Raji (cell line): Measurements from ENCODE around the gene TEF.

ENCODE experiments used
- POLR2A ChIP-seq: IDR thresholded peaks from 2 replicates; pipeline ENCODE4 v1.6.1; 2011; ENCODE audit warnings: low read depth, low read length, control low read depth; ENCODE audit not compliant: insufficient read depth

Gene TEF, protein sequence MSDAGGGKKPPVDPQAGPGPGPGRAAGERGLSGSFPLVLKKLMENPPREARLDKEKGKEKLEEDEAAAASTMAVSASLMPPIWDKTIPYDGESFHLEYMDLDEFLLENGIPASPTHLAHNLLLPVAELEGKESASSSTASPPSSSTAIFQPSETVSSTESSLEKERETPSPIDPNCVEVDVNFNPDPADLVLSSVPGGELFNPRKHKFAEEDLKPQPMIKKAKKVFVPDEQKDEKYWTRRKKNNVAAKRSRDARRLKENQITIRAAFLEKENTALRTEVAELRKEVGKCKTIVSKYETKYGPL

DNA sequence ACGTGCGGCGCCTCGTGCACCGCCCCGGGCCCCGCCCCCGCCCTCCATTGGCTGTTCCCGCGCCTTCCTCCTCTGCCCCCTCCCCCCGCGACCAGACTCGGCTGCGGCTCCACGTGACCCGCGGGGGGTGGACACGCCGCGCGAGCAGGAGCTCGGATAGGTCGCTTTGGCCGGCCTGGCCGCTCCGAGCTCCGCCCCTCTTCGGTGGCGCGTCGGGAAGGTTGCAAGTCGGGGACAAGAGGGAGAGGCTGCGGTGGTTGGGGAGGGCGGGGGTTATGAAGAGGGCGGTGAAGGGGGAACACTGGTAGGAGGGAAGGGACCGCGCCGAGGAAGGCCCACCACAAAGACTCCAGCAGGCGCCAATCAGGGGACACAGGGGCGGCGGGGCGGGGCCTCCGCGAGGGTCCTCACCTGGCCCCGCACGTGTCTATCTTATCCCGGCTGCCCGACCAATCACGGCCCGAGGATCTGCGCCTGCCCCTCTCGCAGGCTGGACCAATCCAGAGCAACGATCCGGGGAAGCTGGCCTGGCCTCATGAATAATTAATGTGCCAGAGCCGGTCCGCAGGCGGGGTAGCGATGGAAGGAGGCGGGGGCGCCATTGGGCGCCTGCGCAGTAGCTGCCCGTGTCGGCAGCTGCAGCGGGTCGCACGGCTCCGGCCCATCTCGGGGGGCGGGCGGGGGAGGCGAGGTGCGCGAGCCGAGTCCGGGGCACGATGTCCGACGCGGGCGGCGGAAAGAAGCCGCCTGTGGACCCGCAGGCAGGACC lies at the start of gene TEF:
Gene TEF, plus strand, starts transcription at position 614 of the 769 bp plus-strand sequence. Its CDS starts 103 bp downstream, at position 717.
- peak; percentile 46; the same call in 1 of the 2 replicates for TF ChIP-seq POLR2A

DNA sequence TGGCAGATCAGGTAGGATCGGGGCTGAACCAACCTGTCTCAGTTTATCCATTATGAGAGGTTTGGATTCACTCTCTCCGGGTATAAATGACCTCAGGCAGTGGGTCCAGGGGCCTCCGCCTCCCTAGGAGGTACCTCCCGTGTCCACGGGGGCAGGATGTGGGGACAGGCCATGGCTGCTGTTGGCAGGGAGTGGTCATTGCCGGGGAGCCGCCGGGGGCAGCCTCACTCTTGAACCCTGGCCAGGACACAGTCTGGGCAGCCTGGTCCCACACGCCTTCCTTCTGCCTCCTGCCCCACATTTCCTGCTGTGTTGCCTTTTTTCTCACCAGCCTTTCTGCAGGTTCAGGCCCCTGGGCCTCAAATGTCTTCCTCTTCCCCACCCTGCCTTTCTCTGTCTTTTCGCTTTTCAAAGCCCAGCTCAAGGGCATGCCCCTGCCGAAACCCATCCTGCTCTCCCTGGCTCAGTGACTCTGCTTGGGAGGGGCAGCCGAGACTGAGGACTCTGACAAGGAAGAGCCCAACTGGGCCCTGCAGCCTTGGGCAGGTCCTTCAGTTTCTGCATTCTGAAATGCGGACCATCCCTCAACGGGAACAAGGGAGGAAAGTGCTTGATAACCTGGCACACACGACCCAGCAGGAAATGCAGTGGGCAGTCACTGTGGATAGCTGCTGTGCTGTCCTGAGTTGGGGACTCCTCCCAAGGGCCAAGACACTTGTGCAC lies 49.4 kb upstream of the TEF start:
- no peak for TF ChIP-seq POLR2A

DNA sequence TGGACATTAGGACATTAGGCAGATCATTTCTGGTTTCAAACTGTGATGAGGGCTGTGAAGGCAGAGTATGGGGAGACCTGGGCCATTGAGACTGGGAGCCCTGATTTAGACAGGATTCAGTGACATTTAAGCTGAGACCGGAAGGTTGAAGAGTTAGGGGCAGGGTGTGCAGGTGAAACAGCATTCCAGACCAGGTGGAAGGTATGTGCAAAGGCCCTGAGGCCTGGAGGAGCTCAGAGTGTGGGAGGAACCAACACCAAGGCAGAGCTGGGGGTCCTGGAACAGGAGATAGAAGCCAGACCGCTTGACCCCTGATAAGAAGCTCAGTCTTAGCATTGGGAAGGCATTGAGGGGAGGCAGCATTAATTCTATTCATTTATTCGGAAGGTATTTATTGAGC lies 47.9 kb upstream of the TEF start:
- no peak for TF ChIP-seq POLR2A

DNA sequence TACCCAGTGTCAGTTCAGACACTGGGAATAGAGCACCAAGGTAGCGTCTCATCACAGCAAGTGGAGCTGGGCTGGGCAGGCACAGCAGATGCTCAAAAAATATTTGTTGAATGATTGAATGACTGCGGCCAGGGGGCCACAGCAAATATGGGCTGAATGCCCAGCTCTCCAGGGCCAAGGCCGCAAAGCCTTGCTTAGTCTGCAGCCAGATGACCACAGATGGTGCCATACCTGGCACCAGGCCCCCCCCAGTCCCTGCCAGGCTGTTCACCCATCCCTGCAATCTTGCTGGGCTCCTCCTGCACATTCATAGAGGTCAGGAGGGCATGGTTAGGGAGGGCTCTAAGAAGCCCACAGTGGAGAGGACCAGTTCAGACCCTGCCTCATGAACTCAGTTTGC lies 47.5 kb upstream of the TEF start:
- TF ChIP-seq POLR2A: no peak

DNA sequence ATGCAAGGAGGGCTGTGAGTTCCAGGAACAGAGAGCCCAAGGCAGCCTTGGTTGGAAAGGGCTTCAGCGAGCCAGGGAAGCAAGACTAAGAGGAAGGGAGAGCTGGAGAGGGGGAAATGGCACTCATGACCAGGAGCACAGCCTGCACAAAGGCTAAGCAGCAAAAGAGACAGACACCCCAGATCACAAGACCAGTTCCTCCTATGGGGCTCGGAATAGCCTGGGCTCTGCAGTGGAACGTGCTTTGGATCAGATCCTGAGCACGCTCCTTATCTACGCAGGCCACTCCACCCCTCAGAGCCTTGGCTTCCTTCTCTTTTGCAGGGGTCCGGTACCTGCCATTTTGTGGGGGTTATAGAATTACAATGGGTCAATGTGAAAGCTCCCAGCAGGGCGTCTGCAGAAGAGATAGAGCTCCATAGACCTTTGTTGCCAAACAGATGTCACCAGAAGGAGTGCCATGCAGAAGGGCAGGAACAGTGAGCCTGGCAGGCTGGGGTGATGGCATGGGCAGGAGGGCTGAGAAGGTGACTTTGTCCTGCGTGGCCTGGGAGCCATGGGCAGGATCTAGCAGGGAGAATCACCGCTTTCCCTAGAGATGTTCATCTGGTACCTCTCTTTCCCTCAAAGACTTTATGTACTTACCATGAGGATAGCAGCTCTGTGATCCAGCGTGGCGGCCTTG lies 46.6 kb upstream of the TEF start:
- no peak for TF ChIP-seq POLR2A

DNA sequence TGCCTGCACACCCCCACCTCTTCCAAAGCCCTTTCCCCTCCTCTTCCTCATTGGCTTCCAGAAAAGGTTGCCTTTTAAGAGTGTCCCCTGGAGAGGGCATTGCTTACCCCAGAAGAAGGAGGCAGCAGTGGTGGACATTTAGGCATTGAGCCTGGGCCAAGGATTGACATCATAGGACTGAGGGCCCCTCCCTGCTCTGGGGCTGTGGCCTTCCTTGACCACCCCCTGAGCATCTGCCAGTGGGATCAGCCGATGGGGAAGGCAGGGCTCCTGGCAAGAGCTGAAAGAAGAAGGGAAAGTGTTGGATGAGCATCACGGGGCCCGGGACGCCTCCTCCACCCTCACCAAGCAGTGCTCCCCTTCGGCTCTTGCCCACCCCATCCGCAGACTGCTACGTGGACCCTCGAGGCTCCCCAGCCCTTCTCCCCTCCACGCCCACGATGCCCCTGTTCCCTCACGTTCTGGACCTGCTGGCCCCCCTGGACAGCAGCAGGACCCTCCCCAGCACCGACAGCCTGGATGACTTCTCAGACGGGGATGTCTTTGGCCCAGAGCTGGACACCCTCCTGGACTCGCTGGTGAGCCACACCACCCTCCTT lies 43.0 kb upstream of the TEF start:
- no peak for TF ChIP-seq POLR2A

DNA sequence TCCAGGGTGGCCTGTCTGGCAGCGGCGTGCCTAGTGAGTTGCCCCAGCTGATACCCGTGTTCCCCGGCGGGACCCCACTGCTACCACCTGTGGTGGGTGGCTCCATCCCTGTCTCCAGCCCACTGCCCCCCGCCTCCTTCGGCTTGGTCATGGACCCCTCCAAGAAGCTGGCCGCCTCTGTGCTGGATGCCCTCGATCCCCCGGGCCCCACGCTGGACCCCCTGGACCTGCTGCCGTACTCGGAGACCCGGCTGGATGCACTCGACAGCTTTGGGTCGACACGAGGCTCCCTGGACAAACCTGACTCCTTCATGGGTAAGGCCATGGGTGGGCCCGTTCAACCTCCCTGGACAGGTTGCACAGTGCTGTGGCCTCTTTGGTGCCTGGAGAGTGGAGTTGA lies 41.9 kb upstream of the TEF start:
- no peak for TF ChIP-seq POLR2A

DNA sequence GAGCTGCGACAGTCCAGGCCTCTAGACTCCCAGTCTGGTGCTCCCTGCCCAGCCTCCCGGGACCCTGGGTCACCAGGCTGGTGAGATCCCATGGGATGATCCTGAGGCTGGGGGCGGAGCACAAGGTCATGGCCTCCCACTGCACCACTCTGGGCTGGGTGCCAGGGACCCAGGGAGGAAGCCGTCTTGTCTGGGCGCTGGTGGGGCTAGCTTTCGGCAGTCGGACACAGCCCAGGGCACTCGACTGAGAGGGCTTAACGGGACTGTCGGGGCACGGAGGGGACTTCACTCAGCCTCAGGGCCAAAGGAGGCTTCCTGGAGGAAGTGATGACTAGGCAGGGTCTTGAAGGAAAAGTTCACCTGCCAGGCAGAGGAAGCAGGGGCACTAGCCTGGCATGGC lies 41.4 kb upstream of the TEF start:
- no peak for TF ChIP-seq POLR2A

DNA sequence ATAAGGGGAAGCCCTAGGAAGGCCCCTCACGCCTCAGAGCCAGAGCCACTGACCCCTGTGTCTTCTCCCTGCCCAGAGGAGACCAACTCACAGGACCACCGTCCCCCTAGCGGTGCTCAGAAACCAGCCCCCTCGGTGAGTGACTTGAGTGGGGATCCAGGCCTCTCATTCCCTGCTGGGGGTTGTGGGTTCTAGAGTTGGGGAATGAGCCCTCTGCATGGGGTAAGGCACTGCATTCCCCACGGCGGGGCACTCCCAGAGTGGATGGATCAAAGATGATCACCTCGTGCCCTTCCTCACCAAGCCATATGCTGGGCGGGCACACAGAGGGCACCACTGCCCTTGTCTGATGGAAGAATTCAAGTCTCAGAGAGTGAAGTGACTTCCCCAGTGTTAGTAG lies 40.7 kb upstream of the TEF start:
- no peak for TF ChIP-seq POLR2A

DNA sequence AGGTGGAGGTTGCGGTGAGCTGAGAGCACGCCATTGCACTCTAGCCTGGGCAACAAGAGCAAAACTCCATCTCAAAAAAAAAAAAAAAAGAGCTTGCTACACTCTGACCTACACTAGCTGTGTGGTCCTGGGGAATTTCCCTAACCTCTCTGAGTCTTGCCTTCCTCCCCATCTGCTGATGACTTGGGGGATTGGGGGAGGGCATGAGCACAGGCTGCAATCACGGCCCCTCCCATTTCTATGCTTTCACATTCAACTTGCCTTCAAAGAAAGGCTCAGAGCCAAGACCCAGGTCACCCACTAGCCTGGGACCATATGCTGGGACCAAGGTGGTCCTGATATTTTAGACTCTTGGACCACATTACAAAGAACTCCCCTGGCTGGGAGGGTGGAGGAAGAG lies 39.8 kb upstream of the TEF start:
- no peak for TF ChIP-seq POLR2A

DNA sequence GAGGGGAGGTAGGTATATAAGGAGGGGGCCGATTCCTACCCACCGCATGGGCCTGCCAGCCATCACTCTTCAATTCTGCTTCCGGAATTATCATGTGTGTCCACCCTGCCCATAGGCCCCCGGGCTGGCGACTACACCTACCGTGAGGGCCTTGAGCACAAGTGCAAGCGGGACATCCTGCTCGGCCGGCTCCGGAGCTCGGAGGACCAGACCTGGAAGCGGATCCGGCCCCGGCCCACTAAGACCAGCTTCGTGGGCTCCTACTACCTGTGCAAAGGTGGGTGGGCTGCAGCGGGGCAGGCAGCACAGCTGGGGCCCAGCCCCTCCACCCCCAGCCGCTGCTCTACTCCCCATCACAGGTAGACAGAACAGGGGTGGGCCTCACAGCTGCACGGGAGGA lies 38.4 kb upstream of the TEF start:
- TF ChIP-seq POLR2A: no peak

DNA sequence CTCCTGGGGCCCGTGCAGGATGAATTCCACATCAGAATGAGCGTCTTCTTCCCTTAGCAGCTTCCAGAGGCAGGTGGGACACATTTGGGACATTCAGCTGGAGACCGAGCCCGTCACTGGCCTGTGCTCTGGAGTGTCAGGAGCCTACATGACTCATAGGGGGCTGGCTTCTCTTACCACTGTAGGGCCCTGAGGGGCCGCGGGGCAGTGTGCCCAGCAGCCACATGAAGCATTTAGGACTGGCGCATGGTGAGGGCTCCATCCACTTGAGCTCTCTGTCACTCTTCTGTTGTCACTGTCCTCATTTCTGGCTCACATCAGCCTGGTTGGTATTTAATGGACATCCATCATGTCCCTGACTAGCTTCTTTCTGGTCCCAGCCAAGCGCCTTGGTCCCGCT lies 38.0 kb upstream of the TEF start:
- TF ChIP-seq POLR2A: no peak

DNA sequence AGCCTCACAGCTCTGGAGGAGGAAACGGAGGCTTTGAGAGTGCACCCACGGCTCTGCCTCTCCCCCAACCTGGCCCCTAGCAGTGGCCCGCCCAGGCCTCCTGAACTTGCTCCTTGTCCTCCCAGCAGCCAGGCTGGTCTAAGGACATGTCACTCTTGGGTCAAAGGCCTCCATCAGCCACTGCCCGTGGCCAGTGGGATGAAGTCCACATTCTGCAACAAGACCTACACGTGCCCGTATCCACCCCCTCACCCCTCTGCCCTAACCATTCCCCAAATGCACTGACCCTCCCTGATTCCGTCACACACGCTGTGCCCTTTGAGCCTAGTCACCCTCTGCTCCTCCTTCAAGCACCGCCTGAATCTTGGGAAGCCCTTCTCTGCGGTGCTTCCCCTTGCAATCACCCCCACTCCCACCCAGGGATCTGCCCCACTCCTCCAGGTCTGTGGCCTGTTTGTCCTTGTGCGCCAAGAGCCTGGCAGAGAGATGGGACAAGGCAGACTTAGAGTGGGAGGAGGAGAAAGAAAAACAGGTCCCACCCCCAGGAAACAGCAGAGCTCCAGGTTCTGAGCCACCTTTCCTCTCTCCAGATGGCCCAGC lies 37.5 kb upstream of the TEF start:
- TF ChIP-seq POLR2A: no peak

DNA sequence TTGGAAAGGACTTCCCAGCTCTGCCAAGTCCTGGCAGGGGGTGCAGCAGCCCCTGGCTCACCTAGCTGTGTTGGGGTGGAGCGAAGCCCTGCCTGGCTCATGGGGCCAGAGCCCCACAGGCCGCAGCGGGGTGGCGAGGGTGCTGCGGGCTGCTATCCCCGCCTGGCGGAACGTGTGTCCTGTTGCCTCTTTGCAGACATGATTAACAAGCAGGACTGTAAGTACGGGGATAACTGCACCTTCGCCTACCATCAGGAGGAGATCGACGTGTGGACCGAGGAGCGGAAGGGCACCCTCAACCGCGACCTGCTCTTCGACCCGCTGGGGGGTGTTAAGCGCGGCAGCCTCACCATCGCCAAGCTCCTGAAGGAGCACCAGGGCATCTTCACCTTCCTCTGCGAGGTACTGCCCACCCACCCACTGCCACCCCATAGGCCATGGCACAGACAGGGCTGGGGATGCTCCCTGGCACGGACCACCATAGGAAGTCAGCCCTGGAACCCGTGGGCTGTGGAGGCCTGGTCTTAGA lies 35.9 kb upstream of the TEF start:
- TF ChIP-seq POLR2A: no peak
